Measurements from ENCODE around the gene SPTSSB. TPM values are rescaled to one million over a fixed set of nuclear protein-coding genes. Genes with fewer than 3 reads are reported as not detected.

The SPTSSB gene
- total RNA-seq, 2 donors from 2014 or later: 0.64 to 2.3 TPM

DNA sequence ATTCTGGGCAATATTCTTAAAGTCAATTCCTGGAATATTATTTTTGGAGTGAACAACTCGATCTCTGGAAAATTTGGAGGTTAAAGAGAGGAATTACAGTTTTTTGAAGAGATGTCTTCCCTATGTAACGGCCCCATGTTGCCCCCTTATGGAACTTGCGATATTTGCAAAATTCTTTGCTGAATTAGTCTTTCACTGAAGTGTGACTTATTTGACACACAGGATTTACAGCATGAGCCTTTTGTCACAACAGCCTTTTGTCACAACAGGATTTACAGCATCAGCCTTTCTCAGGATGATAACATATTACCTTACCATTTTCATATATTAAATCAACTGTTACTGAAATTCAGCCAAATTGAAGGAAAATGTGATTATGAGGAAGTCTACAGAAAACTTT, 37.8 kb upstream of the SPTSSB start:
- Mint-ChIP-seq H3K36me3 (ENCODE audit: low read depth) (no peaks in the 10 kb centered on the region), H3K27ac (no peak overlapping the region), H3K9me3 (no peaks in the 10 kb centered on the region), H3K4me1 (peaks cover 12% of the 10 kb centered on the region), H3K4me3 (no peak overlapping the region), H3K27me3 (ENCODE audit: insufficient read depth) (no peaks in the 10 kb centered on the region)
- no peaks in the 10 kb centered on the region for H3K9me3 ChIP-seq (ENCODE audit: control insufficient read depth, low read length)
- 60 to 63% methylated on average over 3 of the region's 3 CpGs for WGBS, 2 experiments (ENCODE audit: insufficient coverage in 1 of 2, insufficient read length in 1 of 2)
- H3K9ac ChIP-seq (ENCODE audit: extremely low read depth, low read length, poor library complexity, severe bottlenecking): no peak overlapping the region
- DNase-seq: peak; percentile 66
- H3K27ac ChIP-seq (ENCODE audit: low read depth, low read length): no peak overlapping the region
- no peaks in the 10 kb centered on the region for H3K36me3 ChIP-seq (ENCODE audit: control insufficient read depth, insufficient read depth, low read length)
- TF ChIP-seq, protein P1, sequence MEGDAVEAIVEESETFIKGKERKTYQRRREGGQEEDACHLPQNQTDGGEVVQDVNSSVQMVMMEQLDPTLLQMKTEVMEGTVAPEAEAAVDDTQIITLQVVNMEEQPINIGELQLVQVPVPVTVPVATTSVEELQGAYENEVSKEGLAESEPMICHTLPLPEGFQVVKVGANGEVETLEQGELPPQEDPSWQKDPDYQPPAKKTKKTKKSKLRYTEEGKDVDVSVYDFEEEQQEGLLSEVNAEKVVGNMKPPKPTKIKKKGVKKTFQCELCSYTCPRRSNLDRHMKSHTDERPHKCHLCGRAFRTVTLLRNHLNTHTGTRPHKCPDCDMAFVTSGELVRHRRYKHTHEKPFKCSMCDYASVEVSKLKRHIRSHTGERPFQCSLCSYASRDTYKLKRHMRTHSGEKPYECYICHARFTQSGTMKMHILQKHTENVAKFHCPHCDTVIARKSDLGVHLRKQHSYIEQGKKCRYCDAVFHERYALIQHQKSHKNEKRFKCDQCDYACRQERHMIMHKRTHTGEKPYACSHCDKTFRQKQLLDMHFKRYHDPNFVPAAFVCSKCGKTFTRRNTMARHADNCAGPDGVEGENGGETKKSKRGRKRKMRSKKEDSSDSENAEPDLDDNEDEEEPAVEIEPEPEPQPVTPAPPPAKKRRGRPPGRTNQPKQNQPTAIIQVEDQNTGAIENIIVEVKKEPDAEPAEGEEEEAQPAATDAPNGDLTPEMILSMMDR (conservative IDR thresholded peaks at IDR 0.05): peak; percentile 73
- no peak overlapping the region for H3K4me3 ChIP-seq (ENCODE audit: low read length)
- H3K27me3 ChIP-seq (ENCODE audit: control insufficient read depth, insufficient read depth, low read length, poor library complexity, severe bottlenecking): no peaks in the 10 kb centered on the region
- H3K4me1 ChIP-seq (ENCODE audit: control insufficient read depth, insufficient read depth, low read length): no peaks in the 10 kb centered on the region

DNA sequence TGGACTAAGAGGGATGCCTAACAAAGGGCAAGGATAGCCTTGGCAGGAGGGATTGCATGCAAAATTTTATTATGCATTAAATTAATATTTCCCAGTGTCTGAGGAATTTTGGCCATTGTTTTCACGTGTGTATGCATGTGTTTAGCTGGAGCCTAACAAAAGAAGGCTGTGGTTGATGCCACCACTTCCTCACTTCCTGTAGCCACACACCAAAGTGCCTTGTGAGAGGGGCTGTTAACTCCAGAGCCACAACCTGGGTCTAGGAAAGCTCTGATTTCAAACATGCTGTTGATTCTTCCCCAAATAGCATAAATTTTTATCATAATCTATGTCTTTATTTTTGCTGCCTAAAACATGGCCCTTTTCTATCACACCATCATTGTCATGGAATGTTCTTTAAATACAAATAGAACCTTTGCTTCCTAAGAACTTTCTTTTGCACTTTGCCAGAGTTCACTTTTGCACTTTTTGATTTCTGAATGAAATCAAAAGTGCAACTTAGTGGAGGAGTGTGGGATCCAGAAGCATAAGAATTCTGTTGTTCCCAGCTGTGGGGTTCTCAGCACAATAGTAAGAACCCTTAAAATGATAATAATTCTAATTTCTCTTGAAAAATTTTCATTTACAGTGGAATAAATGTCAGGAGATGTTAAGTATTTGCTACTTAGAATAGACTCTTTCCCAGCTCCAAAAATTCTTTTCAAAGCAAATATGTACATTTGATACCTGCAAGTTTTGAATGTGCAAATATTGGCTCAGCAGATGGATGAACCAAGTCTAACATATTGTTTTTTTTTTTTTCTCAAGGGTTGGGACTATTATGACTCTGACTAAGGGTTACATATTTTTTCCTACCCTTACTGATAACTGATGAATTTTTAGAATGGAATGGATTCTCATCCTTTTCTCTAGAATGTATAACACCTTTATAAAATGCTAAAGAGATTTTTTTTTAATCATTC, 35.6 kb upstream of the SPTSSB start:
- H3K9me3 Mint-ChIP-seq: no peaks in the 10 kb centered on the region
- H3K27me3 Mint-ChIP-seq (ENCODE audit: insufficient read depth): no peaks in the 10 kb centered on the region
- Histone ChIP-seq H3K9me3 (ENCODE audit: control insufficient read depth, low read length) (no peaks in the 10 kb centered on the region), H3K27ac (ENCODE audit: low read depth, low read length) (no peak overlapping the region), H3K4me1 (ENCODE audit: control insufficient read depth, insufficient read depth, low read length) (no peaks in the 10 kb centered on the region), H3K27me3 (ENCODE audit: control insufficient read depth, insufficient read depth, low read length, poor library complexity, severe bottlenecking) (no peaks in the 10 kb centered on the region), H3K36me3 (ENCODE audit: control insufficient read depth, insufficient read depth, low read length) (no peaks in the 10 kb centered on the region), H3K9ac (ENCODE audit: extremely low read depth, low read length, poor library complexity, severe bottlenecking) (no peak overlapping the region), H3K4me3 (ENCODE audit: low read length) (no peak overlapping the region)
- no peak overlapping the region for H3K4me3 Mint-ChIP-seq
- 63% methylated on average over 1 of the region's 1 CpG; no CpG with 5 or more reads in 1 of the 2 experiments for WGBS, 2 experiments (ENCODE audit: insufficient coverage in 1 of 2, insufficient read length in 1 of 2)
- TF ChIP-seq, protein P1 (conservative IDR thresholded peaks at IDR 0.05): no peak
- DNase-seq: no peak
- H3K27ac Mint-ChIP-seq: no peak overlapping the region
- peaks cover 15% of the 10 kb centered on the region for H3K4me1 Mint-ChIP-seq
- H3K36me3 Mint-ChIP-seq (ENCODE audit: low read depth): no peaks in the 10 kb centered on the region

DNA sequence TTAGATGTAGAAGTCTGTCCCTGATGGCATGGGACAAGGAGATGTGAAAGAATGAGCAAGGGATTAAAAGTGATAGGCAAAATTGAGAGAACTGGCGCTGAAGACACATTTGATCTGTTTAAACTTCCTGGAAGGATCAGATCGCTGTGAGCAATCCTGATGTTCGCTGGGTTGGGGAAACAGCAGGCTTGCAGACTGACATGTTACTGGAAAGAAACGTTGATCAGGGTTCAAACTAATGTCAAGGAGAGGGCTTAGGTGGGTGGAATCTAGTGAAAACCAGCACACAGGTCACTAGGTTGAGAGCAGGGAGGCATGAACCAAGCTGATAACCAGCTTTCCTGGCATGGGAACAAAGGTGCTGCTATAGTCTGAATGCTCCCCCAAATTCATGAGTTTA, 34.5 kb upstream of the SPTSSB start:
- H3K4me1 ChIP-seq (ENCODE audit: control insufficient read depth, insufficient read depth, low read length): no peaks in the 10 kb centered on the region
- no peak overlapping the region for H3K9ac ChIP-seq (ENCODE audit: extremely low read depth, low read length, poor library complexity, severe bottlenecking)
- no peak overlapping the region for H3K27ac ChIP-seq (ENCODE audit: low read depth, low read length)
- H3K36me3 ChIP-seq (ENCODE audit: control insufficient read depth, insufficient read depth, low read length): no peaks in the 10 kb centered on the region
- no peaks in the 10 kb centered on the region for H3K27me3 ChIP-seq (ENCODE audit: control insufficient read depth, insufficient read depth, low read length, poor library complexity, severe bottlenecking)
- Mint-ChIP-seq H3K4me3 (no peak overlapping the region), H3K4me1 (peaks cover 15% of the 10 kb centered on the region), H3K36me3 (ENCODE audit: low read depth) (no peaks in the 10 kb centered on the region), H3K9me3 (no peaks in the 10 kb centered on the region), H3K27ac (no peak overlapping the region), H3K27me3 (ENCODE audit: insufficient read depth) (no peaks in the 10 kb centered on the region)
- no peak overlapping the region for H3K4me3 ChIP-seq (ENCODE audit: low read length)
- TF ChIP-seq, protein P1 (conservative IDR thresholded peaks at IDR 0.05): no peak
- no peak for DNase-seq
- WGBS, 2 experiments (ENCODE audit: insufficient coverage in 1 of 2, insufficient read length in 1 of 2): 92 to 93% methylated on average over 4 of the region's 4 CpGs
- no peaks in the 10 kb centered on the region for H3K9me3 ChIP-seq (ENCODE audit: control insufficient read depth, low read length)
